ENCODE data around the gene ABHD14A. TPM values are rescaled to one million over a fixed set of nuclear protein-coding genes. Genes with fewer than 3 reads are reported as not detected.

ABHD14A gene
- total RNA-seq, 1 donor from 2014 or later = 0.79 TPM

- FAIRE-seq (no peak), DNase-seq (ENCODE audit: low read depth) (no peak)
- no peak for TF ChIP-seq CTCF (IDR thresholded peaks at IDR 0.05; ENCODE audit: insufficient read depth, low read length, severe bottlenecking)
- H3K27me3 ChIP-seq (ENCODE audit: control insufficient read depth, insufficient read depth, low read length) = peaks cover 7% of the 10 kb centered on the region
- no peak overlapping the region for H3K4me3 ChIP-seq (ENCODE audit: low read depth, low read length)
- H3K36me3 ChIP-seq (ENCODE audit: control insufficient read depth, insufficient read depth, low read length) = peaks cover 1% of the 10 kb centered on the region
Observed at GRCh38 chr3:51958603-51959521, 16.0 kb upstream of the ABHD14A start.

- no peak for TF ChIP-seq CTCF (IDR thresholded peaks at IDR 0.05; ENCODE audit: insufficient read depth, low read length, severe bottlenecking)
- H3K36me3 ChIP-seq (ENCODE audit: control insufficient read depth, insufficient read depth, low read length) = peaks cover 1% of the 10 kb centered on the region
- DNase-seq (ENCODE audit: low read depth) (no peak), FAIRE-seq (no peak)
- H3K4me3 ChIP-seq (ENCODE audit: low read depth, low read length) = no peak overlapping the region
- H3K27me3 ChIP-seq (ENCODE audit: control insufficient read depth, insufficient read depth, low read length) = peaks cover 5% of the 10 kb centered on the region
Observed at GRCh38 chr3:51959651-51960050, 15.2 kb upstream of the ABHD14A start.

GRCh38 chr3:51960386-51960785, 14.5 kb upstream of the ABHD14A start:
- Histone ChIP-seq H3K36me3 (ENCODE audit: control insufficient read depth, insufficient read depth, low read length) (peaks cover 1% of the 10 kb centered on the region), H3K27me3 (ENCODE audit: control insufficient read depth, insufficient read depth, low read length) (no peaks in the 10 kb centered on the region), H3K4me3 (ENCODE audit: low read depth, low read length) (no peak overlapping the region)
- FAIRE-seq (no peak), DNase-seq (ENCODE audit: low read depth) (no peak)
- TF ChIP-seq CTCF (IDR thresholded peaks at IDR 0.05; ENCODE audit: insufficient read depth, low read length, severe bottlenecking) = no peak

GRCh38 chr3:51961011-51961410, 13.9 kb upstream of the ABHD14A start:
- FAIRE-seq (no peak), DNase-seq (ENCODE audit: low read depth) (no peak)
- Histone ChIP-seq H3K36me3 (ENCODE audit: control insufficient read depth, insufficient read depth, low read length) (peaks cover 1% of the 10 kb centered on the region), H3K4me3 (ENCODE audit: low read depth, low read length) (no peak overlapping the region), H3K27me3 (ENCODE audit: control insufficient read depth, insufficient read depth, low read length) (no peaks in the 10 kb centered on the region)
- no peak for TF ChIP-seq CTCF (IDR thresholded peaks at IDR 0.05; ENCODE audit: insufficient read depth, low read length, severe bottlenecking)

- TF ChIP-seq CTCF (IDR thresholded peaks at IDR 0.05; ENCODE audit: insufficient read depth, low read length, severe bottlenecking) = no peak
- Histone ChIP-seq H3K36me3 (ENCODE audit: control insufficient read depth, insufficient read depth, low read length) (peaks cover 1% of the 10 kb centered on the region), H3K4me3 (ENCODE audit: low read depth, low read length) (no peak overlapping the region), H3K27me3 (ENCODE audit: control insufficient read depth, insufficient read depth, low read length) (no peaks in the 10 kb centered on the region)
- FAIRE-seq (no peak), DNase-seq (ENCODE audit: low read depth) (no peak)
Observed at GRCh38 chr3:51961602-51962569, 13.0 kb upstream of the ABHD14A start.
